IPS-11a (cell line): ENCODE results near the gene C1orf226.
"Not testable (repeated sequence)": the region's sequence is repeated elsewhere in the genome, so short reads cannot be mapped to it uniquely, and the experiment has no call there.

Source experiments
- H3K4me3 ChIP-seq: one replicate; pipeline ENCODE4 v1.5.1; 2013; ENCODE audit warnings: low read depth, low read length, control low read depth

The C1orf226 gene, protein sequence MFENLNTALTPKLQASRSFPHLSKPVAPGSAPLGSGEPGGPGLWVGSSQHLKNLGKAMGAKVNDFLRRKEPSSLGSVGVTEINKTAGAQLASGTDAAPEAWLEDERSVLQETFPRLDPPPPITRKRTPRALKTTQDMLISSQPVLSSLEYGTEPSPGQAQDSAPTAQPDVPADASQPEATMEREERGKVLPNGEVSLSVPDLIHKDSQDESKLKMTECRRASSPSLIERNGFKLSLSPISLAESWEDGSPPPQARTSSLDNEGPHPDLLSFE

DNA sequence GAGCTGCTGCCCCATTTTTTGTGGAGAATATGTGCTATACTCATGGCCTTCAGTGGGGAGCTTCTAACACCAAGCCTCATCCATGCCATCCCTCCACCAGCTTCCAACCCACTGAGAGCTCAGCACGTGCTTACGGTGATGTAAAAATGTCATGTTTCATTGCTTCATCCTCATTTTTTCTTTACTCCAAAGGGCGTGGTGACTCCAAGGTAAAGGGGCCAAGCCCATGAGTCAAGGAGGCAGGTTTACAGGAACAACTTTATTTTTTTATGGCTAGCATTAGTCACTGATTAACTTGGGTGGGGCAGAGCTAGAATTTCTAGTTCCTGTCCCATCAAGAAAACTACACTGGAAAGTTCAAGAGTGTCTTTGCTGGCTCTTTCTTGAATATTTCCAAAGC is at the start of gene C1orf226:
TSS of gene C1orf226 (plus strand) at position 346 of the 400 bp plus-strand sequence. CDS start 174 bp downstream, outside the sequence.
- no peak within 1 kb of the TSS for H3K4me3 ChIP-seq

DNA sequence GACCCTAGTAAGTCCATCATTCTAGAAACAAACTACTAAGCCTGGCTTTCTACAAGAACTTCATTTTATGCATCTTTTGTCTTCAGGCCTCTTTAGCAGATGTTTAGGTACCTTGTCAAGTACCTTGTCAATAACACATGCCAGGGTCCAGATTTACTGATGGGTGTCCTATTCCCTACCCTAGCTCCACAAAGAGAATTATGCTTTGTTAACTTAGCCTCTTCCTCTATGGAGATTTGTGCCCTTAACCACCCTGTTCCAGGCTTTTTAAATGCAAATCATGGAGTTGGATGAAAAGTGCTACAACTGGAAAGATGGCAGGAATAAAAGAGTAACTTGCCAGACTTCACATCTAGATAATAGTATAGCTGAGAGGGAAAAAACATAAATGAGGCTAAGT is 47.5 kb upstream of the C1orf226 start:
- no peak overlapping the region for H3K4me3 ChIP-seq

DNA sequence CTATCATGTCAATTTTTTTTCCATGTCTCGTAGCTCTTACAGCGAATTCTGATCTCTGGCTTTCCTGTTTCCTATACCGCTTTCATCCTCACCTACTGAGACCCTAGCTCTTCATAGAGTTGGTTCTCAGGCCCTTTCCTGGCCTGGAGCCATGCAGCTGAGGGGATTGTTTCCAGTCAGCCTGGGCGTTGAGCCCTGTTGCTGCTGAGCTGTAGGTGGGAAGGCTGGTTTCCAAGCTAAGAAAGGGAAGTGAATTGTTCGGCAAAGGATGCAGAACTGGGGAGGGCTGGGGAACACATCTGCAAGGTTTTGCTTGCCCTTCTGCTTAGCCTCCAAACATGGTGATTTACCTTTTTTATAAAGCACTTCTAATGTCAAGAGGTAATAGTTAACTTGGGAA is 46.4 kb upstream of the C1orf226 start:
- H3K4me3 ChIP-seq, result no peak overlapping the region

DNA sequence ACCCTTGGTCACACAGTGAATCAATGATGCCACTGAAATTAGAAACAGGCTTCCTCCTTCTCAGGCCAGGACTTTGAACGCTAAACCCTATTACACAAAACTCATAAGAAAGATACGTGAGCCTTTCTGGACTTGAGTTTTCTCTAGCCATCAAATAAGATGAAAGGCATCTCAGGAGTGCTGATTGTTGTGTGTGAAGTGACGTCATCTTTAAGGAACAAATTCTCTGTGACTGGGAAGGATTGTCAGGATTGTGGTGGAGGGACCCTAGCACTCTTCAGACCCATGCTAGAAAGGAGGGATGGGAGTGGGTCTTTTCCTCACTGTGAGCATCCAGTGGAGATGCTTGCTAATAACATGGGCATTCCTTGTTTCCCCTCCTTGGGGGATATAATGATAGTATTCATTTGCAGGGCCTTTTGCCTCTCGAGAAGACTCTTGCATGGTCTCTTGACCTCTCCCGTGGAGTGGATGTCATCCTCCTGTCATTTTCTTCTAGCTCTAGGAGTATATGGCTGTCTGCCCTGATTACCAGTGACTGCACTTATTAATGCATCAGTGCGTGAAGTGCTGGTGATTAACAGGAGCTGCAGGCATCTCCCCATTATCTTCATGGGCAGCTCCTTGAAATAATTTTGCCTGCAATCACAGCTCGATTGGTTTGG is 44.8 kb upstream of the C1orf226 start:
- H3K4me3 ChIP-seq, result no peak overlapping the region

DNA sequence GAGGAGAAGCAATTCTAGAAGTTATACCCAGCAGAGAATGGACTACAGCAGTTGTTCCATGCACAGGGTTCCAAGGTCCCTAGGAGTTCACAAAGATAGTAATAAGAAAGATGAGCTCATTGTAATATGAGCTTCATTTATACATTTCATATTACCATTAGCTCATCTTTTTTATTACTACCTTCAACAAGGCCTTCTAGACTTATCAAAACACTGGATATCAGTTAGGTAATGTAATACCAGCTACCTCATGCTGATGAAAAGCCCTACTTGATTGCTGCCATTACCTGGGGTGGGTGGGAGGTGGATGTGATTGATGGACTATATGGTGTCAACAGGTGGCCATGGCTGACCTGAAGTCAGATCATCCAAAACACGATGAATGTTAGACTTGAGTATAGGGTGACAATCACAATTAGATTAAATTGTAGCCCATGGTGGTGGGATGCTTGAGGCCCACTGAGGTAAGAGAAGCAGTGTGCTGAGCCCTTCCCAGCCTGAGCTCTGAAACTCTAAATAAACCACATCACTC is 39.0 kb upstream of the C1orf226 start:
- no peak overlapping the region for H3K4me3 ChIP-seq

DNA sequence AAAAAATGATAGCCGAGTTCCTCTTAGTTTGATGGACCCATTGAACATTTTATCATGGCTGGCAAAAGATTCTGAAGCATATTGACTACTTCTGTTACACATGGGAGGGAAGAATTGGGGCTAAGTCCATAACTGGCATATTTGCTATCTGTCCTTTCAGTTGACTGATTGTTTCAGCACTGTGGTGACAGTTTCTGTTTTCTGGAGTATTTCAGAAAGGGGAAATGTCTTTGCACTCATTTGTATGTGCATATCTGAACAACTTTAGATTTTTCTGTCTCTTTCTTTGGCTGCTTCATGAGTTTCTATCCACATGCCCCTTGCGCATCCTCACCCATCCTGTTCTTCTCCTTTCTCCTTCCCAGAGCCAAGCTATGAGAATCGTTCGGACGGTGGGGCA is 38.1 kb upstream of the C1orf226 start:
- no peak overlapping the region for H3K4me3 ChIP-seq

DNA sequence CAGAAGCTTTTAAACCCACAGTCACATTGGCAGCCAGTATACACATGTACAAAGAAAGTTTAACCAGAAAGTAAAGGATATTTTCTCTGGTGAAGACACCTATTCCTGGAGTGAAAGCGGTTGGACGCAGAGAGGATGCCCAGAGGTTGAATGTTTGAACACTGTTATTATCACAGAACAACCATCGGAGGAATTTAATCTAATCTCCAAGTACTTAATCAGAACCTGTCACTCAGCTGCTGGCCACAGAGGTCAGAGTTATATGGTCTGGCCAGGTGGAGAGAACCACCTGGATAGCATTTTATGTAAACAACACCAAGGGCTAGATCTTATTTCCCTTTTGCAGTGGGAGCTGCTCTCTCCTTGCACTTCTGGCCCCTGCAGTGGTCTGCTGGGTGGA is 34.2 kb upstream of the C1orf226 start:
- no peak overlapping the region for H3K4me3 ChIP-seq

DNA sequence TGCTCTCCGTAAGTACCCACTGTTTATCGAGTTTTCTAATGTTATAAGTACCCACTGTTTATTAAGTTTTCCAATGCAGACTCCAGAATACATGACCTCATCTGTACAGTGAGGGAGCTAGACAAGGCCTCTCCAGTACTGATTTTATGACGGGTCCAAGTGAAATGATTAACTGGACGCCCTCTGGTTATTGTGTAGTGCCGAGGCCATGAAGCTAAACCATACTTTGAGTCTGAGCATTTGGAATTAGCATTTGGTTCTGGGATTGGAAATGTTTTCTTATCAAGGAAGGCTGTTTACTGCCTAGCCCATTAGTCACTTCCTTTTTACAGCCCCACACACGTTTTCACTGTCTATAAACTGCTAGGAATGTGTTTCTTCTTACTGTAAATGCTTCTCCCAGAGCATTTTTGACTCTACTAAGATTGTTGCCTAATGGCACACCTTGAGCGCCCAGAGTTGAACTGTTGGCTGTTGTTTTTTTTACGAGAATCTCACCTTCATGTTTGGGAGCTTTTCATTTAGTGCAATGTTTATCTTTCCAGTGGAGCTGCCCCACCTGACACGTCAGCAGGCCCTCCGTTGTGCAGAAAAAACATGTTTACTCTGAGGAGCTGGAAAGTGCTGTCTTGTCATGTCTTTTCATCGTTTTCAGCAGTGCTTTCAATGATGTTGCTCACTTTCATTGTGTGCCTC is 31.7 kb upstream of the C1orf226 start:
- no peak overlapping the region for H3K4me3 ChIP-seq

DNA sequence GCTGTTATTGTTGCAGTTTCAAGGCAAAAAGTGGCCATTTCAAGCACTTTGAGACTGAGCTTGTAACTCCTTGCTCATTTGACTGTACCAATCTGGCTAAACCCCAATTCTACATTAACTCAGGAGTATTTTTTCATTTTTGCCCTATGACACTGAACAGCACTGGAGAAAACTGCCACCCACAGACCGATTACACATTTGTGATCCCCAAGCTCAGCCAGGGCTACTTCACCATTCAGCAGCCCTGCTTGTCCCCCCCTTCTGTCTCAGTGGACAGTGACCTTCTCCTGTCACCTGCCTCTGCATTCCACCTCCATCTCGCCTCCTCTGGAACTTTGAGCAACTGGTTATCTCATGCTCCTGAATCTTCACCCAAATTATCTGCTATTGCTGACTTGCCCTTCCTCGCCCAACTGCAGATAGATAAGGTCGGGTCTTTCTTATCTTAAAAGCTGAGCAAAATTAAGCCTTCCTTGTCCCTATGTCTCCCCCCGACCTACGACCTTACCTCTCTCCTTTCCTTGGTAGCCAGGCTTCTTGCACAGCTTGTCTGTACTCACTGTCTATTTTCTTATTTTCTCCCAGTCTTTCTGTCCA is 30.2 kb upstream of the C1orf226 start:
- no peak overlapping the region for H3K4me3 ChIP-seq

DNA sequence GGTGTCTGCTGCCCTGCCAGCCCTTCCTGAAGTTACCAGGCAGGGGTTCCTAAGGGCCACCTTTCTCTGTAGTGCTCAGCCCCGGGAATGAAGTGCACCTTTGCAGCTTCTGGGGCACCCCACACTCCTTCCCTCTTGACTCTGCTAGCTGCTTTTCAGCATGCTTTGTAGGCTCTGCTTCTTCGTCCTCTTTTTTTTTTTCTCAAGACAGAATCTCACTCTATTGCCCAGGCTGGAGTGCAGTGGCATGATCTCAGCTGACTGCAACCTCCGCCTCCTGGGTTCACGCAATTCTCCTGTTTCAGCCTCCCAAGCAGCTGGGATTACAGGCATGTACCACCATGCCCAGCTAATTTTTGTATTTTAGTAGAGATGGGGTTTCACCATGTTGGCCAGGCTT is 29.7 kb upstream of the C1orf226 start:
- not testable (repeated sequence) for H3K4me3 ChIP-seq

DNA sequence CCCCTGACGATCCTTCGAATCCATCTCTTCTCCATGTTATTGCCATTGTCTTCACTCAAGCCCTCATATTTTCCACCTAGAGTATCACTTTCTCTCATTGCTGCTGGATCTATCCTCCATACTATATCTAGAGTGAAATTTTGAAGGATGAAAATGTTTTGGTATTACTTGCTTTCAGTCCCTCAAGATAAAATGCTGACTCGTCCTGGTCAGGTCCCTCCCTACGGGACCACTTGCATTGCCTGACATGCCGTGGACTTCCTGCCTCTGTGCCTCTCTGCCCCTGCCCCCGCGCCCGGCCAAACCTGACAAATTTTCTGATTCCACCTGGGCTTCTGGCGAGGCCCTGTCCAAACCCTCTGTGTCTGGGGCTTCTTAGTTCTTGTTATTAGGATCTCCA is 28.4 kb upstream of the C1orf226 start:
- no peak overlapping the region for H3K4me3 ChIP-seq

DNA sequence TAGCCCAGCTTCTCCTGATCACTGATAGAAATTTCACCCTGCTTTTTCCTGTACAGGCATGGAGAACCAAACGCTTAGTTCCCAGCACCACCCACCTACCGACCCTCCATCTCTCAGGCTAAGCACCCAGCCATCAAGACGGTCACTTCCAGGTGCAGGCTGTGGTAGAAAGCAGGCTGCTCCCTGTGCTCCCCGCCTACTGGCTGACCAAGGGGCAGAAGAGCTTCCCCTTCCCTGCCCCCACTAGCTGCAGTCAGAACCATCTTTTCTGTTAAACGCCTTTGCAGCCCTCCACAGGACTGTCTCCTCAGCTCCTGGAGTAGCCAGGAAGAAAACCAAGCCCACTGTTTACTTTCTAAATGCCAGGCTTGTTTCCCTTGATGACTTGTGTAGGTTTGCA is 27.8 kb upstream of the C1orf226 start:
- no peak overlapping the region for H3K4me3 ChIP-seq

DNA sequence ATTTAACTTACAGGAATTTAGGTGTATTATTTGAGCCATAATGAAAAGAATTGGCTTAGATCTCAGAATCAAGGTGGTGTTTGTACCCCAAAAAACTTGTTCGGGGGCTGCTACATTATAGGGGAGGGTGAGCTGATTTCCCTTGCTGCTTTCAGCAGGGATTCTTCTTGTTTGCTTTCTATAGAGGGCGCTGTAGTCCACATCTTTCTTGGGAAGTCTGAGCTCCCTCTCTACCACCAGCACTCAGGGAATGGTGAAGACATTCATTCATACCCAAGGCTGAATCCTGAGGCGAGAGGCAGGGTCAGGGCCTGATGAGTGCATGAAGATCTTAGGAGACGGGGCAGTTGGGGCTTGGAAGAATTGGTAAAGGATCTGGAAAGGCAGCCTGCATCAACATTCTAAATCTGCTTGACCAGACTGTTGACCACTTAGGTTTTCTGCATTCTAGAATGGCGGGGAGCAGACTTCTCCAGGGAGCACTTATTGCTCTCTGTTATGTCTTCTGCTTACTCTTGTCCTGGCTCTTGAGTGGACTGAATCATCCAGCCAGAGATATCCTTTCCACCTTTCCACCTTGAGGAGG is 23.8 kb upstream of the C1orf226 start:
- no peak overlapping the region for H3K4me3 ChIP-seq

DNA sequence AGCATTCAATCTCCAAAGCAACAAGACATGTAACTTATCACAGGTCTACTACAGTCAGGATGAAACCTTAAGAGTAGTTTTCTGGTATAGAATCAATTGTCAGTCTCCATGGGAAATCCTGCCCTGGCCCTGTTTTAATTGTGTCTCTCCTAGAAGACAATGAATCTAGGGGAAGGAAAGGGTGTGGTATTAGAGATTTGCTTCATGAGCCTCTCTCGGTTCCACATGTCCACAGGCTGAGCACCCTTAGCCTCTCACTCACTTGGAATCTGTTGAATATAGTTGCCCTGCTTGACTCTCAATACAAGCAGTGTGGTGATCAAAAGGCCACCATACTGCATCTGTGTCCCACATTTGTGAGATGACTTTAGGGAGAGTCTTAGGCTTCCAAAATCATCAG is 22.6 kb upstream of the C1orf226 start:
- H3K4me3 ChIP-seq, result no peak overlapping the region

DNA sequence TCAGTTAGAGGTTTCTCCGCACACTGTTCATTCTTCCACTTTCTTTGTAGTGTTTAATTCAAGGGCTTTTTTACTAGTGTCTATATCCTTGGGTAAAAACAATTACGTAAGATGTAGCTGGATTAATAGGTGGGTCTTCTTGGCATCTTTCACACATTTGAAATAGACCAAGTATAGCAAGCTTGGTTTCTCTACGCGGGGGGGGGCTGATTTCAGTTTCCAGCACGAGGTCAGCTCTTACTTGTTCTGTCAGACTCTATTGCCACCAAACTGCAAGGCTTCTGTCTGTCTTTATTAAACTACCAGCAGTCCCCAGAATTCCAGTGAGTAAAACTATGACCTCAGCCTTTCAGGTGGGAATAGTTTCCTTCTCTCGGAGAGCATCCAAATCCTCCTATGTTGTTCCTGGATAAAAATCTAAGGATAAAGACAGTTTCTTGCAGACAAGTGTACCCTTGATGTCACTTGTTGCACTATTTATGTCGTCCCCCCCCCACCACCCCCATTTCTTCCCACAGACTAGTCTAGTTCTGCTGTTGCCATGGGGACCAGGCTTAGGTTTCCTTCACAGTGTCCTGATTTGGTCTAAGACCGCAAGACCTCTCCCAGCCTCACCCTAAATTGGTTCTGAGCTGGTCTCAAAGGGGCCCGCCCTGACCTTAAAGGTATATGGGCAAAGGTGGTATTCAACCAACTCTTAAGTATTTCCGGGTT is 21.8 kb upstream of the C1orf226 start:
- no peak overlapping the region for H3K4me3 ChIP-seq

DNA sequence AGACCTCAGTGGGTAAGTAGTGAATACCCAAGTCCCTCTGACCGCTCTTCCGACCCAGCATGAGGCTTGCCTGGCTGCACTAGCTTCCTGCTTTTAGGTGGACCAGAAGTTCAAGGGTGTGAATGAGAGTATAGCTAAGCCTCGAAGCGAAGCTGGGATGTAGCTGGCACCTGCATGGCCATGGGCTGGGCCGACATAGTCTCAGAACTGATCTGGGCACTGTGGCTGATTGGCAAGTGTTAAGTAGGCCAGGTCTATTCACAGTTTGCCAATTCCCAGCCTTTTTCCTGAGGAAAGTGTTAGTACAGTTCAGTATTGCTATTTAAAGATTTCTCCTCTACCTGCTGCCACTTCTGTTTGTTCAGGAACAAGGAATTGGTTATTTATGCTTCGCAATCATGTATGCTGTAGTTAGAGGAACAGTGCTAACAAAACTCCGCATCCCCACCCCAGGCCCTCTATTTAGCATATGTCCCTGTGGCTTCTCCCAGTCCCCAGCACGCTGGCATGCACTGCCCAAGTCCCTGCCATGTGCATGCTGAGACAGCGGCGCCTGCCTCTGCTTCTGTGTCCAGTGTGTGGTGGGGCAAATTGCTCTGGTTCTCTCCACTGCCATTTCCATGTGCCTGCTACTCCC is 21.2 kb upstream of the C1orf226 start:
- no peak overlapping the region for H3K4me3 ChIP-seq

DNA sequence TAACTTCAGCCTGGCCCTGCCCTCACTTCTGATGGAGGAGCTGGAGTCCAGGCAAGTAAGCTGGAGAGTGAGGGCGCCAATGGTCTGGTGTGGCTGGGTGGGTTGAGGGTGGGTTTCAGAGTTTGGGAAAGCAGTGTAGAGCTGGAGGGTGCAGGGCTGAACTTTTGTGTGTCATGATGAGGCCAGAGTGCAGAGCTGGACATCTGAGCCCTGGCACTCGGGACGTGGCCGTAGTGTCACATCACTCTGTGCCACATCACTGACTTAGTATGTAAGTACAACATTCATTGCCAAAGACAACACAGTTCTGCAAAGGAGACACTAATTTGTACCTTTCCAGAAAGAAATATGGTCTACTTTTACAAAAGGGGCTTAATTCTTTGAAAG is 20.7 kb upstream of the C1orf226 start:
- no peak overlapping the region for H3K4me3 ChIP-seq

DNA sequence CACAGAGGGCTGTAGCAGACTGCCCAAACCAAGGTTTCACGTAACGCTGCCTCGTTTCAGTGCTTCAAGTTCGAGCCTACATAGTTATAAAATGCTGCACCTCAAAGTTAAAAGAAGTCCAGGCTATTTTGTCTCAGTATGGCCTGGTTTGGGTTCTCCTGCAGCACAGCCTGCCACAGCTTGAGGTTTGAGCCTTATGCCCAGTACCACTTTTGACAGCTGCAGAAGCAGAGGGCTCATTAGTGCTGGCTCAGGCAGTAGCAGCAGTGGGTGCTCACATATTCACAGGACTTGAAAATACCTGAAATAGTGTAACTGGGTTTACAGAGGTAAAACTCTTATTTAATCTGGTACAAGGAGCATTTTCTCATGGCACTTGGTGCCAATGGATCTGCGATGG is 20.2 kb upstream of the C1orf226 start:
- H3K4me3 ChIP-seq, result no peak overlapping the region

DNA sequence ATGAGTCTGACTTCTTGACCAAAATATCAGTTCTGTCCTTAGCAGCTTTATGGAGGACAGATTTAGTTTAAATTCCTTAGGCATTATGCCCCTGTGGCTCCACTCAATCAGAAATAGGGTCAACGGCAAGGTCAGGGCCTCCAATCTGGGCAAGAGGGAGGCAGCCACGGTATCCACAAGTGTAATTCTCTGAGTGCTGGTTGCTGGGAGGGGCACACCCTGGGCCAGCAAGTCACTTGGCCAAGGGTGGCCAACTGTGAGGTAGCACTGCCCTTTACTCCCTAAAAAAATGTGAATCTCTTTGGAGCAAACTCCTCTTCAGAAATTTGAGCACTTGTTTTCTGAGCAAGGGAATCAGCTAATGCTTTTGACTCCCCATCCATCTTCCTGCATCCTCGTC is 17.7 kb upstream of the C1orf226 start:
- no peak overlapping the region for H3K4me3 ChIP-seq

DNA sequence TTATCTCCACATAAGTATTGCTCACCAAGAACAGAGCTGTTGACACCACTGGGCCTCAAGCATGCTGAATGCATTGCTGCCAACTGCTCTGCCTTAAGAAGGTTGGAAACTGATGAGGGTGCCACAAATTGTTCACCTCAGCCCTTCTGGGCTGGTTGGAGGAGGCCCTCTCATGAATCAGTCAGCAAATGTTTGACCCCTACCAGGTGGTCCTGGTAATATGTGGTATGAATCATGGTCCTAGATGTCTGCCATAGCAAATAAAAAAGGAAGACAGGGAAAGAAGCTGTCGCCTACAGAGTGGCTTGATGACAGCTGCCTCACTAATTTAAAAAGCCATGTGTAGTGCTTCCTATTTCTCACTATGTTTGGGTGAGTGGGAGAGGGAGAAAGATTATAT is 17.0 kb upstream of the C1orf226 start:
- no peak overlapping the region for H3K4me3 ChIP-seq
